BLaER1 treated with 17β-estradiol and CSF1 and Interleukin-3, amounts not matched to agents 10 nM and 100 nM (cell line): ENCODE data around the gene KRTAP10-5.
"Not testable (repeated sequence)": the region's sequence is repeated elsewhere in the genome, so short reads cannot be mapped to it uniquely, and the experiment has no call there.

Experiments
- H3K27ac ChIP-seq, 11 experiments: shearing (Covaris generic); formaldehyde crosslinking; 2 replicates each; pipeline ENCODE4 v1.8.1; 2022
- H3K27me3 ChIP-seq, 11 experiments: shearing (Covaris generic); formaldehyde crosslinking; 2 replicates each; pipeline ENCODE4 v1.8.1; 2022
- H3K36me3 ChIP-seq, 11 experiments: shearing (Covaris generic); formaldehyde crosslinking; 2 replicates each; pipeline ENCODE4 v1.8.1; 2022
- H3K4me1 ChIP-seq, 10 experiments: shearing (Covaris generic); formaldehyde crosslinking; 2 replicates each; pipeline ENCODE4 v1.8.1; 2022
- H3K4me2 ChIP-seq, 11 experiments: shearing (Covaris generic); formaldehyde crosslinking; 2 replicates each; pipeline ENCODE4 v1.8.1; 2022
- H3K4me3 ChIP-seq, 10 experiments: shearing (Covaris generic); formaldehyde crosslinking; 2 replicates each; pipeline ENCODE4 v1.8.1; 2022
- H3K9ac ChIP-seq, 11 experiments: shearing (Covaris generic); formaldehyde crosslinking; 2 replicates each; pipeline ENCODE4 v1.8.1; 2022
- H3K9me3 ChIP-seq, 11 experiments: shearing (Covaris generic); formaldehyde crosslinking; replicated peaks in 1 of 11; 2 replicates each; pipeline ENCODE4 v1.8.1; 2022
- H4K20me1 ChIP-seq, 11 experiments: shearing (Covaris generic); formaldehyde crosslinking; 2 replicates each; pipeline ENCODE4 v1.8.1; 2022
- Cebpa-rat ChIP-seq, 11 experiments: shearing (Covaris generic); IDR thresholded peaks; 2 replicates each; pipeline ENCODE4 v1.8.1; 2022

Gene KRTAP10-5

GRCh38 chr21:44614161-44614631, 33.8 kb upstream of the KRTAP10-5 start:
- Histone ChIP-seq H3K27ac (no peak overlapping the region), H3K27me3 (peaks cover 0 to 5% (median 0%) of the 10 kb centered on the region in 11 experiments; a peak in 3 of 22 replicates), H3K9me3 (peaks cover 29 to 35% (median 31%) of the 10 kb centered on the region in 11 experiments), H3K36me3 (peaks cover 0 to 7% (median 0%) of the 10 kb centered on the region in 11 experiments; a peak in 4 of 22 replicates), H3K9ac (no peak overlapping the region), H3K4me1 (peaks cover 26 to 53% (median 45%) of the 10 kb centered on the region in 10 experiments), H3K4me2 (peak overlapping the region in 5 of 11 experiments; percentile 65 to 77 (median 71); a peak in 10 of 22 replicates), H3K4me3 (no peak overlapping the region), H4K20me1 (no peaks in the 10 kb centered on the region)
- no peak for TF ChIP-seq Cebpa-rat (IDR thresholded peaks at IDR 0.05)

- Histone ChIP-seq H3K27me3 (peaks cover 0 to 5% (median 0%) of the 10 kb centered on the region in 11 experiments; a peak in 3 of 22 replicates), H3K27ac (no peak overlapping the region), H3K36me3 (peaks cover 0 to 7% (median 0%) of the 10 kb centered on the region in 11 experiments; a peak in 4 of 22 replicates), H3K9me3 (peaks cover 35 to 41% (median 37%) of the 10 kb centered on the region in 11 experiments), H4K20me1 (no peaks in the 10 kb centered on the region), H3K4me1 (peaks cover 20 to 46% (median 38%) of the 10 kb centered on the region in 10 experiments), H3K4me2 (no peak overlapping the region), H3K4me3 (no peak overlapping the region), H3K9ac (no peak overlapping the region)
- TF ChIP-seq Cebpa-rat (IDR thresholded peaks at IDR 0.05): no peak
Measured at GRCh38 chr21:44613386-44614155, 33.2 kb upstream of the KRTAP10-5 start.

DNA sequence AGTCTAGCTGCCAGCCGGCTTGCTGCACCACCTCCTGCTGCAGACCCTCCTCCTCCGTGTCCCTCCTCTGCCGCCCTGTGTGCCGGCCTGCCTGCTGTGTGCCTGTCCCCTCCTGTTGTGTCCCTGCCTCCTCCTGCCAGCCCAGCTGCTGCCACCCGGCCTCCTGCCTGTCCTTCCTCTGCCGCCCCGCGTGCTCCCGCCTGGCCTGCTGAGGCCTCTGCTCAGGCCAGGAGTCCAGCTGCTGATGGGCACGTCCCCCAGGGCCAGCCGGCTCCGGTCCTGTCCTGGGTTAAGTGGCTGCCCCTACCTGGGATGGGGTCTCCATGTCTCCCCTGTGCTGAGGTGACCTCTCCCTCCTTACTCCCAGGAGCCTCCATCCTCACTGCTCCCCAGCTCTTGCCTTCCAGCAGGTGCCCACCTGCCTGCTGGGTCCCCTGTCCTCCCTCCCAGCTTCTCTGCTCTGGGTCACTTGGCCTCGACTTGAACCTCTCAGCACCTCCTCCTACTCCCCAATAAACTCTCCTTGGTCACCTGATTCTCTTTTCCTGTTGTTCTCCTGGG, 32.3 kb upstream of the KRTAP10-5 start:
- Histone ChIP-seq H3K9me3 (peaks cover 36 to 44% (median 37%) of the 10 kb centered on the region in 11 experiments), H3K36me3 (peaks cover 0 to 7% (median 0%) of the 10 kb centered on the region in 11 experiments; a peak in 4 of 22 replicates), H3K27ac (no peak overlapping the region), H3K4me2 (no peak overlapping the region; a peak in 1 of 22 replicates), H4K20me1 (no peaks in the 10 kb centered on the region), H3K27me3 (peaks cover 0 to 5% (median 0%) of the 10 kb centered on the region in 11 experiments; a peak in 3 of 22 replicates), H3K4me3 (no peak overlapping the region), H3K4me1 (peaks cover 11 to 38% (median 30%) of the 10 kb centered on the region in 10 experiments), H3K9ac (no peak overlapping the region)
- TF ChIP-seq Cebpa-rat (IDR thresholded peaks at IDR 0.05): no peak

DNA sequence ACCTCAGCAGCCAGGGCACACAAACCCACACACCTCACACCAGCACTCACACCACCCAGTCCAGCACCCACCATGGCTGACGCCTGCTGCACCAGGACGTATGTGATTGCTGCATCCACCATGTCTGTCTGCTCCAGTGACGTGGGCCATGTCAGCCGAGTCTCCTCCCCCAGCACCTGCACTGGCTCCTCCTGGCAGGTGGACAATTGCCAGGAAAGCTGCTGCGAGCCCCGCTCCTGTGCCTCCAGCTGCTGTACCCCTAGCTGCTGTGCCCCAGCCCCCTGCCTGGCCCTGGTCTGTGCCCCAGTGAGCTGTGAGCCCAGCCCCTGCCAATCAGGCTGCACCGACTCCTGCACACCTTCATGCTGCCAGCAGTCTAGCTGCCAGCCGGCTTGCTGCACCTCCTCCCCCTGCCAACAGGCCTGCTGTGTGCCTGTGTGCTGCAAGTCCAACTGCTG, 31.7 kb upstream of the KRTAP10-5 start, which contains the start of gene KRTAP10-8:
Gene KRTAP10-8, plus strand, starts transcription at position 51 of the 458 bp plus-strand sequence. Its CDS starts 22 bp downstream, at position 73.
- H3K36me3 ChIP-seq: peaks cover 0 to 7% (median 0%) of the 10 kb centered on the region in 11 experiments; a peak in 4 of 22 replicates
- peaks cover 0 to 5% (median 0%) of the 10 kb centered on the region in 11 experiments; a peak in 3 of 22 replicates for H3K27me3 ChIP-seq
- H3K27ac ChIP-seq: no peak within 1 kb of the TSS
- no peak within 1 kb of the TSS for H3K4me3 ChIP-seq
- no peak within 1 kb of the TSS; a peak in 1 of 22 replicates for H3K4me2 ChIP-seq
- peaks cover 36 to 45% (median 37%) of the 10 kb centered on the region in 11 experiments for H3K9me3 ChIP-seq
- no peak for TF ChIP-seq Cebpa-rat (IDR thresholded peaks at IDR 0.05)
- no peak within 1 kb of the TSS for H3K9ac ChIP-seq
- no peaks in the 10 kb centered on the region for H4K20me1 ChIP-seq
- H3K4me1 ChIP-seq: peaks cover 4 to 33% (median 26%) of the 10 kb centered on the region in 10 experiments

GRCh38 chr21:44611551-44611950, 31.1 kb upstream of the KRTAP10-5 start:
- Histone ChIP-seq H3K4me3 (no peak overlapping the region), H3K9ac (no peak overlapping the region)

DNA sequence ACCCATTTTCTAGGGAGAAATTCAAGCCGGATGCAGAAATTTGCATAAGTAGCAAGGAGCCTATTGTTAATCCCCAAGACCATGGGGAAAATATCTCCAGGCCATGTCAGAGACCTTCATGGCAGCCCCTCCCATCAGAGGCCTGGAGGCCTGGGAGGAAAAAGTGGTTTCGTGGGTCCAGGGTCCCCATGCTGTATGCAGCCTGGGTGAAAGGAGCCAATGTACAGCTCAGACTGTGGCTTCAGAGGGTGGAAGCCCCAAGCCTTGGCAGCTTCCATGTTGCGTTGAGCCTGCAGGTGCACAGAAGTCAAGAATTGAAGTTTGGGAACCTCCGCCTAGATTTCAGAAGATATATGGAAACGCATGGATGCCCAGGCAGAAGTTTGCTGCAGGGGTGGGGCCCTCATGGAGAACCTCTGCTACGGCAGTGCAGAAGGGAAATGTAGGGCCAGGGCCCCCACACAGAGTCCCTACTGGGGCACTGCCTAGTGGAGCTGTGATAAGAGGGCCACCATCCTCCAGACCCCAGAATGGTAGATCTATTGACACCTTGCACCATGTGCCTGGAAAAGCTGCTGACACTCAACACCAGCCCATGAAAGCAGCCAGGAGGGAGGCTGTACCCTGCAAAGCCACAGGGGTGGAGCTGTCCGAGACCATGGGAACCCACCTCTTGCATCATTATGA, 29.9 kb upstream of the KRTAP10-5 start:
- not testable (repeated sequence) for H3K27me3 ChIP-seq
- peaks cover 0 to 15% (median 12%) of the 10 kb centered on the region in 10 experiments; a peak in 13 of 20 replicates for H3K4me1 ChIP-seq

More at GRCh38 chr21:44611551-44611950, 31.1 kb upstream of the KRTAP10-5 start:
- peaks cover 0 to 7% (median 0%) of the 10 kb centered on the region in 11 experiments; a peak in 4 of 22 replicates for H3K36me3 ChIP-seq
- H3K9me3 ChIP-seq: peaks cover 36 to 46% (median 39%) of the 10 kb centered on the region in 11 experiments
- H3K4me2 ChIP-seq: no peak overlapping the region
- no peaks in the 10 kb centered on the region for H4K20me1 ChIP-seq
- no peak overlapping the region for H3K27ac ChIP-seq
- TF ChIP-seq Cebpa-rat (IDR thresholded peaks at IDR 0.05): no peak
- peaks cover 0 to 5% (median 0%) of the 10 kb centered on the region in 11 experiments; a peak in 3 of 22 replicates for H3K27me3 ChIP-seq
- H3K4me1 ChIP-seq: peaks cover 0 to 28% (median 23%) of the 10 kb centered on the region in 10 experiments; a peak in 16 of 20 replicates

DNA sequence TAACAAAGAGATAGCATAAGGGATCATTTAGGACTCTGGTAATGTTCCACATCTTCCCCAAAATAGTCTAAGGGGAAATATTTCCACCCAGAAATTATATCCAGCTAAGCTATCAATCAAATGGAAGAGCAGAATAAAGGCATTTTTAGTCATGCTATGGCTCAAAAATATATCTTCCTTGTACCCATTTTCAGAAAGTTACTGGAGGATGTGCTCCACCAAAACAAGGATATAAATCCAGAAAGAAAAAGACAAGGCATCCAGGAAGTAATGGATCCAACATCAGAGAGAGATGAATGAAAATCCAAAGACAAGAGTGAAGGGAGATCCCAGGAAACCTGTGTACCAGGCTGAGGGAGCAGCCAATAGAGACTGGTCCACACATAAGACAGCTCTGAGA, 28.8 kb upstream of the KRTAP10-5 start:
- H3K9ac ChIP-seq: no peak overlapping the region
- no peak overlapping the region for H3K4me3 ChIP-seq
- no peaks in the 10 kb centered on the region for H4K20me1 ChIP-seq
- peaks cover 0 to 7% (median 0%) of the 10 kb centered on the region in 11 experiments; a peak in 4 of 22 replicates for H3K36me3 ChIP-seq
- H3K27ac ChIP-seq: no peak overlapping the region
- H3K4me1 ChIP-seq: peaks cover 0 to 4% (median 1%) of the 10 kb centered on the region in 10 experiments; a peak in 8 of 20 replicates
- H3K9me3 ChIP-seq: peaks cover 38 to 55% (median 46%) of the 10 kb centered on the region in 11 experiments
- TF ChIP-seq Cebpa-rat (IDR thresholded peaks at IDR 0.05): no peak
- H3K27me3 ChIP-seq: no peaks in the 10 kb centered on the region
- H3K4me2 ChIP-seq: no peak overlapping the region

More for the DNA sequence above, 29.9 kb upstream of the KRTAP10-5 start:
- H3K4me3 ChIP-seq: peak overlapping the region in 1 of 10 experiments; percentile 15; a peak in 1 of 20 replicates
- not testable (repeated sequence) for H3K4me2 ChIP-seq, H3K9ac ChIP-seq, H3K27ac ChIP-seq, H3K36me3 ChIP-seq, H4K20me1 ChIP-seq
- peaks cover 36 to 52% (median 40%) of the 10 kb centered on the region in 11 experiments for H3K9me3 ChIP-seq

GRCh38 chr21:44606495-44606894, 26.1 kb upstream of the KRTAP10-5 start:
- no peak for TF ChIP-seq Cebpa-rat (IDR thresholded peaks at IDR 0.05)
- Histone ChIP-seq H3K27me3 (no peaks in the 10 kb centered on the region), H4K20me1 (no peaks in the 10 kb centered on the region), H3K4me1 (no peaks in the 10 kb centered on the region; a peak in 1 of 20 replicates), H3K36me3 (peaks cover 0 to 7% (median 0%) of the 10 kb centered on the region in 11 experiments; a peak in 4 of 22 replicates), H3K9ac (no peak overlapping the region), H3K4me2 (no peak overlapping the region), H3K4me3 (no peak overlapping the region), H3K27ac (no peak overlapping the region), H3K9me3 (peaks cover 36 to 57% (median 45%) of the 10 kb centered on the region in 11 experiments)
